Endodermal cell (in vitro differentiated cells): ENCODE measurements around the gene MRPL14. TPM values are rescaled to one million over a fixed set of nuclear protein-coding genes. Genes with fewer than 3 reads are reported as not detected.

Experiments
- DNase-seq: peaks from one replicate; pipeline ENCODE4 v3.0.0-alpha.2; 2017
- H3K27ac ChIP-seq: 2 replicates; pipeline ENCODE4 v1.5.1; 2013; ENCODE audit warnings: mild to moderate bottlenecking, low read depth, low read length, moderate library complexity
- H3K27me3 ChIP-seq: 2 replicates; pipeline ENCODE4 v1.6.1; 2013; ENCODE audit warnings: mild to moderate bottlenecking, low read length, moderate library complexity; ENCODE audit not compliant: insufficient read depth, control insufficient read depth, poor library complexity, severe bottlenecking
- H3K36me3 ChIP-seq: 2 replicates; pipeline ENCODE4 v1.7.0; 2013; ENCODE audit warnings: mild to moderate bottlenecking, low read length, moderate library complexity; ENCODE audit not compliant: control insufficient read depth, insufficient read depth
- H3K4me1 ChIP-seq: one replicate; pipeline ENCODE4 v1.7.0; 2013; ENCODE audit warnings: low read length; ENCODE audit not compliant: control insufficient read depth, insufficient read depth
- H3K4me3 ChIP-seq: 2 replicates; pipeline ENCODE4 v1.5.1; 2013; ENCODE audit warnings: mild to moderate bottlenecking, low read length, moderate library complexity
- H3K9ac ChIP-seq: 2 replicates; pipeline ENCODE4 v1.6.1; 2013; ENCODE audit warnings: mild to moderate bottlenecking, low read length, moderate library complexity; ENCODE audit not compliant: poor library complexity, severe bottlenecking; ENCODE audit errors: extremely low read depth
- H3K9me3 ChIP-seq: 2 replicates; pipeline ENCODE4 v1.6.1; 2013; ENCODE audit warnings: mild to moderate bottlenecking, low read length, moderate library complexity; ENCODE audit not compliant: control insufficient read depth
- H3K27ac Mint-ChIP-seq: 2 replicates; pipeline ENCODE4 v1.8.0; 2020; ENCODE audit warnings: mixed read lengths
- H3K27me3 Mint-ChIP-seq: 2 replicates; pipeline ENCODE4 v1.8.0; 2021; ENCODE audit warnings: mild to moderate bottlenecking, mixed read lengths; ENCODE audit not compliant: insufficient read depth
- H3K36me3 Mint-ChIP-seq: 2 replicates; pipeline ENCODE4 v1.8.0; 2020; ENCODE audit warnings: low read depth, mixed read lengths
- H3K4me1 Mint-ChIP-seq: 2 replicates; pipeline ENCODE4 v1.8.0; 2020; ENCODE audit warnings: mixed read lengths
- H3K4me3 Mint-ChIP-seq: 2 replicates; pipeline ENCODE4 v1.8.0; 2020; ENCODE audit warnings: mild to moderate bottlenecking, moderate library complexity, mixed read lengths
- H3K9me3 Mint-ChIP-seq: 2 replicates; pipeline ENCODE4 v1.8.0; 2020; ENCODE audit warnings: mild to moderate bottlenecking, mixed read lengths
- CTCF ChIP-seq: fragments of 200-600 bp; sonication (generic); conservative IDR thresholded peaks from 2 replicates; pipeline ENCODE4 v1.5.0; 2021; ENCODE audit warnings: antibody characterized with exemption, mild to moderate bottlenecking
- WGBS, 2 experiments: methylation state at CpG; one replicate each; pipeline versions ENCODE4 v1.1.5 to v1.1.7; 2013; ENCODE audit warnings: missing lambda C conversion rate in 2 of 2, mixed read lengths in 1 of 2; ENCODE audit not compliant: insufficient coverage in 1 of 2, insufficient read length in 1 of 2; 5-methylcytosine and 5-hydroxymethylcytosine counted together
- total RNA-seq, 2 donors: library from RNA; stranded (reverse); fragmentation: NEBNext Ultra II Directional in 1 of 2; extraction: Animal tissue kit (Norgen Biotek cat#: 25700) in 1 of 2; gene quantifications; 2 replicates in 1 of 2; 3 replicates in 1 of 2; pipeline ENCODE4 v1.2.1, GENCODE V29; 2021

The MRPL14 gene
- total RNA-seq, 2 donors from 2014 or later: 66.5 to 69.6 TPM

- H3K27me3 Mint-ChIP-seq: no peaks in the 10 kb centered on the region
- H3K27ac Mint-ChIP-seq: no peak overlapping the region
- DNase-seq: no peak
- WGBS, 2 experiments: 85% methylated on average over 3 of the region's 3 CpGs; no CpG with 5 or more reads in 1 of the 2 experiments
- no peaks in the 10 kb centered on the region for H3K36me3 Mint-ChIP-seq
- no peak overlapping the region for H3K4me3 Mint-ChIP-seq
- peaks cover 1% of the 10 kb centered on the region for H3K4me1 Mint-ChIP-seq
- H3K27me3 ChIP-seq: no peaks in the 10 kb centered on the region
- no peak overlapping the region for H3K27ac ChIP-seq
- no peak overlapping the region for H3K9ac ChIP-seq
- H3K9me3 ChIP-seq: no peaks in the 10 kb centered on the region
- H3K9me3 Mint-ChIP-seq: no peaks in the 10 kb centered on the region
- no peaks in the 10 kb centered on the region for H3K36me3 ChIP-seq
- H3K4me1 ChIP-seq: peaks cover 4% of the 10 kb centered on the region
- no peak for TF ChIP-seq CTCF
- no peak overlapping the region for H3K4me3 ChIP-seq
Measured at GRCh38 chr6:44079672-44080071, 47.6 kb downstream of the MRPL14 start.

- H3K27ac ChIP-seq: no peak overlapping the region
- peaks cover 7% of the 10 kb centered on the region for H3K4me1 Mint-ChIP-seq
- peak; percentile 94 for DNase-seq
- H3K27me3 Mint-ChIP-seq: no peaks in the 10 kb centered on the region
- no peaks in the 10 kb centered on the region for H3K9me3 Mint-ChIP-seq
- no peaks in the 10 kb centered on the region for H3K36me3 Mint-ChIP-seq
- peaks cover 8% of the 10 kb centered on the region for H3K4me1 ChIP-seq
- no peak overlapping the region for H3K4me3 Mint-ChIP-seq
- H3K27ac Mint-ChIP-seq: no peak overlapping the region
- H3K9me3 ChIP-seq: no peaks in the 10 kb centered on the region
- WGBS, 2 experiments: 37 to 50% methylated on average over 4 to 8 of the region's 8 CpGs
- peak; percentile 94 for TF ChIP-seq CTCF
- H3K4me3 ChIP-seq: no peak overlapping the region
- no peak overlapping the region for H3K9ac ChIP-seq
- no peaks in the 10 kb centered on the region for H3K36me3 ChIP-seq
- no peaks in the 10 kb centered on the region for H3K27me3 ChIP-seq
Measured at GRCh38 chr6:44078827-44079671, 48.2 kb downstream of the MRPL14 start.

- Mint-ChIP-seq H3K4me3 (no peak overlapping the region), H3K4me1 (peaks cover 11% of the 10 kb centered on the region)
- no peak overlapping the region for H3K27ac ChIP-seq
Measured at GRCh38 chr6:44078219-44078826, 48.9 kb downstream of the MRPL14 start.

More at GRCh38 chr6:44078219-44078826, 48.9 kb downstream of the MRPL14 start:
- no peak overlapping the region for H3K27ac Mint-ChIP-seq
- Histone ChIP-seq H3K9me3 (no peaks in the 10 kb centered on the region), H3K4me1 (peaks cover 12% of the 10 kb centered on the region), H3K36me3 (no peaks in the 10 kb centered on the region), H3K4me3 (no peak overlapping the region), H3K27me3 (no peaks in the 10 kb centered on the region), H3K9ac (no peak overlapping the region)
- 91 to 100% methylated on average over 2 to 6 of the region's 6 CpGs for WGBS, 2 experiments
- no peaks in the 10 kb centered on the region for H3K9me3 Mint-ChIP-seq
- no peak for DNase-seq
- H3K36me3 Mint-ChIP-seq: no peaks in the 10 kb centered on the region
- no peaks in the 10 kb centered on the region for H3K27me3 Mint-ChIP-seq
- no peak for TF ChIP-seq CTCF
